Measurements from ENCODE around the gene ADAMTSL1.

DNA sequence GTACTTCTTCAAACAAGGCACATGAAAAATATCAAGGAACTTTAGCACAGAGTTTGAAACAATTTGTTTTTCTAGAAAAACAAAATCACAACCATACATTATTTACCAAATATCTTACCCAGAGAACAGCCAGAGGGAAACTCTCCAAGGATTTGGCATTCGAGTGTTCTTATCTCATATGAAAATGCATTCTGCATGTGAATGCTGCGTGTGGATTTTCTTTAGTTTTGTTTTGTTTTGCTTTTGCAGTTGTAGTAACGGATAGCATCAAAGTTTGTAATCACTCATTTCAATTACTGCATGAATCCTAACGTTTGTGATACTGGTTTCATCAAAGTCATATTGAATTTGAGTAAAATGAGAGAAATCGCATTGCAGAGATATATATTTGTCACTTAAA, 28.0 kb downstream of the ADAMTSL1 start:
- TF ChIP-seq RXRB (CRISPR knock-in tag; IDR thresholded peaks at IDR 0.05; ENCODE audit: borderline replicate concordance), result no peak
- TF ChIP-seq, protein P1, sequence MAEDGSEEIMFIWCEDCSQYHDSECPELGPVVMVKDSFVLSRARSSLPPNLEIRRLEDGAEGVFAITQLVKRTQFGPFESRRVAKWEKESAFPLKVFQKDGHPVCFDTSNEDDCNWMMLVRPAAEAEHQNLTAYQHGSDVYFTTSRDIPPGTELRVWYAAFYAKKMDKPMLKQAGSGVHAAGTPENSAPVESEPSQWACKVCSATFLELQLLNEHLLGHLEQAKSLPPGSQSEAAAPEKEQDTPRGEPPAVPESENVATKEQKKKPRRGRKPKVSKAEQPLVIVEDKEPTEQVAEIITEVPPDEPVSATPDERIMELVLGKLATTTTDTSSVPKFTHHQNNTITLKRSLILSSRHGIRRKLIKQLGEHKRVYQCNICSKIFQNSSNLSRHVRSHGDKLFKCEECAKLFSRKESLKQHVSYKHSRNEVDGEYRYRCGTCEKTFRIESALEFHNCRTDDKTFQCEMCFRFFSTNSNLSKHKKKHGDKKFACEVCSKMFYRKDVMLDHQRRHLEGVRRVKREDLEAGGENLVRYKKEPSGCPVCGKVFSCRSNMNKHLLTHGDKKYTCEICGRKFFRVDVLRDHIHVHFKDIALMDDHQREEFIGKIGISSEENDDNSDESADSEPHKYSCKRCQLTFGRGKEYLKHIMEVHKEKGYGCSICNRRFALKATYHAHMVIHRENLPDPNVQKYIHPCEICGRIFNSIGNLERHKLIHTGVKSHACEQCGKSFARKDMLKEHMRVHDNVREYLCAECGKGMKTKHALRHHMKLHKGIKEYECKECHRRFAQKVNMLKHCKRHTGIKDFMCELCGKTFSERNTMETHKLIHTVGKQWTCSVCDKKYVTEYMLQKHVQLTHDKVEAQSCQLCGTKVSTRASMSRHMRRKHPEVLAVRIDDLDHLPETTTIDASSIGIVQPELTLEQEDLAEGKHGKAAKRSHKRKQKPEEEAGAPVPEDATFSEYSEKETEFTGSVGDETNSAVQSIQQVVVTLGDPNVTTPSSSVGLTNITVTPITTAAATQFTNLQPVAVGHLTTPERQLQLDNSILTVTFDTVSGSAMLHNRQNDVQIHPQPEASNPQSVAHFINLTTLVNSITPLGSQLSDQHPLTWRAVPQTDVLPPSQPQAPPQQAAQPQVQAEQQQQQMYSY (CRISPR knock-in tag; IDR thresholded peaks at IDR 0.05), result no peak
- TF ChIP-seq ZNF234 (CRISPR knock-in tag; conservative IDR thresholded peaks at IDR 0.05), result no peak
- no peak for TF ChIP-seq HCFC1 (IDR thresholded peaks at IDR 0.05; ENCODE audit: low read depth, low read length)

All from HepG2 (cell line).